Stimulated activated CD8-positive, alpha-beta memory T cell treated with anti-CD3 and anti-CD28 coated beads, Interleukin-4, amount 100 ng/mL, for 24 hours (primary cell): ENCODE results near the gene IGF2R.
"Not testable (repeated sequence)": the region's sequence is repeated elsewhere in the genome, so short reads cannot be mapped to it uniquely, and the experiment has no call there.

Source experiments
- DNase-seq: peaks from one replicate; pipeline ENCODE4 v3.0.0-alpha.2; 2020; ENCODE audit warnings: low read depth

IGF2R gene

DNA sequence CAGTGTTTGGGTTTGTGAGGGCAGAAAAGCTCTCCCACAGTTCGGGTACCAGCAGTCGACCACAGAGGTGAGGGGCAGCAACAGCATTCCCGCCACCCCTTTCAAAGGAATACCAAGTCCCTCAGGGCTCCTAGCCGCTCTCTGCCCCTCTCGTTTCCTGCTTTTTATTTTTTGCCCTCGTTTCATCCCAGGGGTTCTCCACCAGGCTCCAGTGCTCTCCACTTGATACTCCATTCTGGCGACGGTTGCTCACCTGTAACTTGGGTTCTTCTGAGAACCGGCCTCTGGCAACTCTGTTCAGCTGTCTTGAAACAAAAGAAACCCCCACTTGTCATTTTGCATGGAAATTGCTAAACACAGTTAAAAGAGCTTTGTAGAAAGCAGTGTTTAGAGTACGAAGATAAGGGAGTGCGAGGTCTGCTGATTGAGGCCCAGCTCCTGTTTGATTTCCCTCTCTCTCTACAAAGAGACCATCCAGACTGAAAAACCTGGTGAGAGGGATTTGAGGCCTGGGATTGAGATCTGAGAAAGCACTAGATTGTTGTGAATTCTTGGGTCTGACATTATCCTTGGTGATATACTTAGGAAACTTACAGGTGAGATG lies 28.7 kb downstream of the IGF2R start:
- DNase-seq: no peak

DNA sequence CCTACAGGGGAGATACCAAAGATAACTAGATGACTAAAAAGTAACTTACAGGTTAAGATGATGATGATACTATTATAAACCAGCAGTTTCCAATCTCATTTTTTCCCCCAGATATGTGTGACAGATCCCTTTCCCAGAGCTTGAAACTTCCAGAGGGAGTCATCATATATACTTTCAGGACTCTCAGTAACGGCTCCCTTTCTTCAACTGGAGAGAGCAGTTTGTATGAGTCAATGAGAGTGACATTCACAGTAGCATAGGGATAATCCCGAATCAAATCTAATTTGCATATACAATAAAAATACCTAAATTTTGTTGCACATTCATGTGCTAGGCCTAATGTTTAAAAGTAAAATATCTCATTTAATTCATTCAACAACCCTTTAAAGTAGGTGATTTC lies 29.7 kb downstream of the IGF2R start:
- no peak for DNase-seq

DNA sequence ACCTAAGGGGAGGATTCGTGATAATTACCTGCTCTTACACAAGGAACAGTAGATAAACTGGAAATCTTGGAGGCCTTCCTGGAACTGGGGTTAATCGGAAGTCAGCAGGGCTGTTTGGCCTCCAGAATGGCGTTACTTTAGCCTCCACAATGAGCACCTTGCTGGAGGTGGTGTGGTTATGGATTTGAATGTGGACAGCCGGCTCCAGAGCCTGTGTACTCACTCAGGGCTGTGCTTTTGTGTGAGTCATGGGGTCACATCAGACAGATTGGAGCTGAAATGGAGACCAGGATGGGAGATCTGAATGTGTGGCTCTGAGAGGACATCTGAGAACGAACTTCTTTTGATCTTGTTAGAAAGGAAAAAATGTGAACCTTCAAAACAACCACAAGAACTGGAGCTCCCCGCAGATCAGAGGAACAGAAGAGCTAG lies 30.4 kb downstream of the IGF2R start:
- no peak for DNase-seq

DNA sequence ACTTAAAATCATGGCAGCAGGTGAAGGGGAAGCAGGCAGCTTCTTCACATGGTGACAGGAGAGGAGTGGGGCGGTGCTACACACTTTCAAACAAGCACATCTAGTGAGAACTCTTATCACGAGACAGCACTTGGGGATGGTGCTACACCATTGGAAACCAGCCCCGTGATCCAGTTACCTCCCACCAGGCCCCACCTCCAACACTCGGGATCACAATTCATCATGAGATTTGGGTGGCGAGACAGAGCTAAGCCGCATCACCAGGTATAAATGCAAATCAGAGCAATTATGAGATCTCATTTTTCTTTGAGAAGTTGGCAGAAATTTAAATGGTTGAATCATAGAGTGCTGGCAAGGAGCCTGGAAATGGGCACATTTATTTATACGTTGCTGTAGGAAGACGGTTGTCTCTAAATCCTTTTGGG lies 31.4 kb downstream of the IGF2R start:
- no peak for DNase-seq

DNA sequence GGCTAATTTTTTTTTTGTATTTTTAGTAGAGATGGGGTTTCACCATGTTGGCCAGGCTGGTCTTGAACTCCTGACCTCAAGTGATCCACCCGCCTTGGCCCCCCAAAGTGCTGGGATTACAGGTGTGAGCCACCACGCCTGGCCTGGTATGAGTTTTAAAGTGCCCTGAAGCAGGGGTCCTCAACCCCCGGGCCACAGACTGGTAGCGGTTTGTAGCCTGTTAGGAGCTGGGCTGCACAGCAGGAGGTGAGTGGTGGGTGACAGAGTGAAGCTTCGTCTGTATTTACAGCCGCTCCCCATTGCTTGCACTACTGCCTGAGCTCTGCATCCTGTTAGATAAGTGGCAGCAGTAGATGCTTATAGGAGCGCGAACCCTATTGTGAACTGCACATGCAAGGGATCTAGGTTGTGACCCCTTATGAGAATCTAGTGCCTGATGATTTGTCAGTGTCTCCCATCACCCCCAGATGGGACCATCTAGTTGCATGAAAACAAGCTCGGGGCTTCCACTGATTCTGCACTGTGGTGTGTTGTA lies 32.1 kb downstream of the IGF2R start:
- DNase-seq: not testable (repeated sequence)

DNA sequence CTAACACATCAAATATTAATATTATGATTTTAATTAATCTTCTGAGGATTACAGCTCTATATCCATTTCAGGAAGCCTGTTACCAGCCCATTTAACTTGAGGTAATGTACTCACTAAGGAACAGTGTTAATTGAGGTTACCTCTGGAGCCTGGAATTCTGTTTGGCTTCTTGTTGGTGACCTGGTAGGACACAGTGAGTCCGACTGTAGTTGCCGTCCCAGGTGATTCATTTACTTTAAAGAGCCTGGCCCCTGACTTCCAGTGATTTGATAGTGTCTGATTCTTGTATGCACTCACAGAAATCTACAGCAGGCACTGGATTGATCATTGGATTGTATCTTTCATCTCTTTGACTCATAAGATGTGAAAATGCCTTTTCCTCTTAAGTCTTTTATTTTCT lies 34.0 kb downstream of the IGF2R start:
- DNase-seq: no peak

DNA sequence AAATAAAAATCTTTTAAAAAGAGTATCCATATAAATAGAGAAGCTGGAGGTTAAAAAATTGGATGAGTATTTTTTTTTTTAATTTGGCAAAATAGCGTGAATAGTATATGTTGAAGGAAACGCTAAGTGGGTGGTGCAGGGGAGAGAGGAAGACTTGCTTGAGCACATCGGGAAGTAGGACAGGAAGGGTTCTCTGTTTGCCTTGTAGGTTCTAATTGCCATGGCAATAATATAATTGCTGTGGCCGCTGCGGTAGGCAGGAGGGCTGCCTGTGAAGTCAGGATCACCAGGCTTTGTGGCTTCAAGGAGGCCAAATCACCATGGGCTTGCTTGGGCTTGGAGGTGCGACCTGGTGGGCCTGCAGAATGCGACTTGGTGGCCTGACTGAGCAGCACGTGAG lies 35.1 kb downstream of the IGF2R start:
- DNase-seq: no peak

DNA sequence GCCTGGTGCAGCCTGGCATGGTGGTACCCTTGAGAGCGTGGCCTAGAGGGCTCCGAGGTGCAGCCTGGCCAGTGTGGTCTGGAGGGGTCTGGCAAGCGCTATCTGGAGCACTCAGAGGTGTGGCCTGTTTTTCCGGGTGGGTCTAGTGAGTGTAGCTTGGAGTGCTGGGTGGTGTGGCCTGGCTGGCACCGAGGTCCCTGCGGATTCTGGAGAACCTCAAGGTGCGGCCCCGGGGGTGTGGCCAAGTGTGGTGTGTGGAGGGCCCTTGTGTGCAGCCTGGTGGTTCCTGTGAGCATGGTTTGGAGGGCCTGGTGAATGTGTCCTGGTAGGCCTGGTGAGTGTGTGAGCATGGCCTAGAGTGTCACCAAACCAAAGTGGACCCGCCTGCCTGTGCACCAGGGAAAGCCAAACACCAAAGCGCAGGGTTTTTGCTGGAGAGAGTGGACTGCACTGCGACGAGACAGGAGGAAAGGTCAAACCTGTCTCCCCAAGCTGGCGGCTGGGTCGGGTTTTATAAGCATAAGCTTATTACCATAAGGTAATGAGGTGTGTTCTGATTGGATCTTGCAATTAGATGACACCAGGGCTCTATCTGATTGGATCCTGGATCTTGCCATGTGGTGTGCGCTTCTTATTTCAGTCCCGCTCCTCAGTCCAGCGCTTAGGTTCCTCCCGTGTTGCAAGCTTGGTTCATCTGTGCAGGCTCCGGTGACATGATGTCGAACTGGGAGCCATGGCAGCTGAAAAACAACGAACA lies 35.7 kb downstream of the IGF2R start:
- no peak for DNase-seq

DNA sequence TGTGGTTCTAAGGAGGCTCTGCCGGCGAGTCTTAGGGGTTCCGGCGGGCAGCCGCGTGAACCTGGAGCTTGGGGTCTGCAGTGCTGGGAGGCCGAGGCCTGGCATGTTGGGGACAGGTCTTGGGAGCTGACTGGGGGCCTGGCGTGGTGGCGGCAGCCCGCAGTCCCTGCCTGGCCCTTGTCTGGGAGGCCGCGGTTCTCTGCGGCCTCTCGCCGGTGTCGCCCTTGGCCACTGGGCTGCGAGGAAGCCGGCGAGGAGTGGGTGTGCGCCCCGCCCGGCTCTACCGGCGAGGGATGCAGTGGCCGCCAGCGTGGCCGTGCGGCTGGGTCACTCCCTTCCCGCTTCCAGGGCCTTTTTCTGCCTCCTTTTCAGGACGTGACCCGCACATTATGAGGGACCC lies 36.3 kb downstream of the IGF2R start:
- DNase-seq: no peak

DNA sequence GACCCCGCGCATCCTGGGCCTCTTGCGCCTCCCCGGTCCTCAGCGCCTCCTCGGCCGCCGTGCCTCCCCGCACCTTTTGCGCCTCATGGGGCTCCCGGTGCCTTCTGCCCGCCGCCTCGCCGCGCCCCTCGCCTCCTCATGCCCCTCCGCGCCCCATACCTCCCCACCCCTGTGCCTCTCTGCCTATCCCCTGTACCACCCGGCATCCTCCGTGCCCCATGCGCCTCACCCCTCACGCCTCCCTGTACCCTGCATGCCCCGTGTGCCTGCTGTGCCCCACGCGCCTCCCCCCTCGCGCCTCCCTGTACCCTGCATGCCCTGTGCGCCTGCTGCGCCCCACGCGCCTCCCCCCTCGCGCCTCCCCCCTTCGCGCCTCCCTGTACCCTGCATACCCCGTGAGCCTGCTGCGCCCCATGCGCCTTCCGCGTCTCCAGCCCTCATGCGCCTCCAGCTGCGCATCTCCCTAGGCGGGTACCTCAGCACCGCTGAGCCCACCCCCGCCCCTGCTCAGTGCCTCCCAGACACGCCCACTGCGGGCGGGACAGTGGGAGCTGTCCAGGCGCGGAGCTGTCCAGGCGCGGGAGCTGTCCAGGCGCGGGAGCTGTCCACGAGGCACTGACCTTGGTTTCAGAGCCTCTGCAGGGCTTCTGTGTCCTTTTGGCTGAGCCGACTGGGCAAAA lies 37.1 kb downstream of the IGF2R start:
- no peak for DNase-seq

DNA sequence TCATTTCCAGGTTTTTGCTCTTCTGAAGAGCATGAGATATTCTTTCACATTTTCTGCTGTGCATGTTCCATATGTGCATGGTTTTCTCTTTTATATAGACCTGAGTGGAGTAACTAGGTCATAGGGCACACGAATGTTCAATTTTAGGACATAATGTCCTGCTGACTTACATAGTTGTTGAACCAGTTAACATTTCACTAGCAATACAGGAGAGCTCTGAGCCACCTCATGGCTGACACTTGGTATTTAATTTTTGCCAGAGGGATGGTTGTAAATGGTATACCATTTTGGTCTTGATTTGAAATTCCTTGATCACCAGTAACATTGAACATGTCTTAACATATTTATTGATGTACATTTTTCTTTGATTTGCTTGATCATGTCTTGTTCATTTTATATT lies 38.3 kb downstream of the IGF2R start:
- no peak for DNase-seq

DNA sequence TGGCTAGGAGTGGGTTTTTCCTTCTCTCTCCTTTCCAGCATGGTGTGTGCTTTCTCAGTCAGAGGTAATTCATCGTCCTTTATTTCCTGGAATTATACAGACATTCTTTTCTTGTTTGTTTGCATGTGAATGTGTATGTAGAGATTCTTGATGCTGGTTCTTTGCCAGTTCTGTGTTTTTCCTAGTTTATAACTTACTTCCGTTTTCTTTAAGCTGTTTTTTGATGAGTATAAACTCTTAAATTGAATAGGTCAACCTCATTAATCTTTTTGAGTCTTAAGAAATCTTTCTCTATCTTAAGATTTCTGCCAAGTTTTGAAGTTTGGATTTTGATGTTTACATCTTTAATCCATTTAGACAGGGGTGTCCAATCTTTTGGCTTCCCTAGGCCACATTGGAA lies 38.7 kb downstream of the IGF2R start:
- no peak for DNase-seq

DNA sequence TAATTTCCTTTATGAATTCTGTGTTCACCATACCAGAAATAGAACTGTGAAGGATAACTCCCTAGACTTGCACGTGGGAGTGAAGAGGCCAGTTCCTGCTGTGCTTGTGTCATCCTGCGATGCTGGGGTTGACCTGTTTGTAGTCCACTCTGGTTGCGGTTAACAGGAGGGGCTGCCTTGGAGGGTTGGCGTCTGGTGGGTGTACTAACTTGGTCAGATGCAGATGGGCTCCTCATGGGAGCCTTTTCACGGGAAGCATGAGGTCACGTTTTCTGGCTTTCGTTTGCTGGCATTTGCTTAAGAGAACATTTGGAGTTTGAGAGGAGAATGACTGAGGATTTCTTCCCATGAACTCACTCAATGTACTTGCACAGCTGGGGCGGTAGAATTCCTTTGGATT lies 41.2 kb downstream of the IGF2R start:
- DNase-seq: no peak

DNA sequence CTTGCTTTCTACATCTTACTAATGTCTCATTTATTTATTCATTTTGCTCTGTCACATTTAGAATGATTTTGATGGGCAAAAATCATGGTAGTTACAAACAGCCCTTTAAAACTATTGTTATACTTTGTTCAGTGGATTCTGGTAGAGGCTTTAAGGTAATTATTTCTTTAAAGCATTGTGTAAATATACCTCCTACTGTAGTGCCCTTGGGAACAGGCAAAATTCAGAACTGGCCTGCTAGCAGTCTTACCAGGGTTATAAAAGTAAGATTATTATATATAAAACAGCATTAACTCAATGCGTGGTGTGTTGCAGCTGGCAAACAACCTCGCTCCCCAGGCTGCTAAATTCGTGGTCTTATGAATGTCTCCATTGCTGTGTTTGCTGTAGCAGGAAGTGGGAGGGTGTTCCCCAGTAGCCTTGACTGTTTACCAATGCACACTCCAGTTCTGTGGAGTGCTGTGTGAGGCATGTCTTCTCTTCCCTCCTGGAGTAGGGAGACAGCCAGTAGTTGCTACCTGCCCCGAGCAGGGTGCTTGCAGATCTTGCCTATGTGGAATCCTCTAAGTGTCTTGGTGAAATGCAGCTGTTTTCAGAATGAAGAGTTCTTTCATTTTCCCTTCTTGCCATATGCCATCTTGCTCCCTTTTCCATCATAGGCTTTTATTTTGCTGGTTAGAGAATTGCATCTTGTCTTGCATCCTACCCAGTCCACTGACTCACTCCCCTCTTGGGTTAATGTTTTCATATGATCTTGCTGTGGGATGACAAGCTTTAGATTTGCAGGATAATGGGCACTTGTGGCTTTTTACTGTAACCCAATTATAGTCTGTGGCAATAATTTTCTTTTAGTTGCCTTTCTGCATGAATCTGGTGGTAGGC lies 45.3 kb downstream of the IGF2R start:
- no peak for DNase-seq

DNA sequence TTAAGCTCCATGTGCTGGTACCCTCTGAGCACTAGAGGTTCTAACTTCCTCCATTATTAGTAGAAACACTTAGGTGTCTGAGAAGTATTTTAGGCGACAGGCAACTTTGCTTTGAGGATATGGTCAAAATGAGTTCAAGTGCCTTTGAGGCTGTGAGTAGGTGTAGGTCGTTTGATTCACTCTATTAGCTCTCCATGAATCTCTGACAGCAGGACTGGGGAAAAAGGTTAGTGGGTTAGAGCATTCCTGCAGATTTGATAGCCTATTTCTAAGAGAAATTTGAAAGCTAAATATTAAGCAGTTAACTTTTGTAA lies 45.9 kb downstream of the IGF2R start:
- DNase-seq: no peak

DNA sequence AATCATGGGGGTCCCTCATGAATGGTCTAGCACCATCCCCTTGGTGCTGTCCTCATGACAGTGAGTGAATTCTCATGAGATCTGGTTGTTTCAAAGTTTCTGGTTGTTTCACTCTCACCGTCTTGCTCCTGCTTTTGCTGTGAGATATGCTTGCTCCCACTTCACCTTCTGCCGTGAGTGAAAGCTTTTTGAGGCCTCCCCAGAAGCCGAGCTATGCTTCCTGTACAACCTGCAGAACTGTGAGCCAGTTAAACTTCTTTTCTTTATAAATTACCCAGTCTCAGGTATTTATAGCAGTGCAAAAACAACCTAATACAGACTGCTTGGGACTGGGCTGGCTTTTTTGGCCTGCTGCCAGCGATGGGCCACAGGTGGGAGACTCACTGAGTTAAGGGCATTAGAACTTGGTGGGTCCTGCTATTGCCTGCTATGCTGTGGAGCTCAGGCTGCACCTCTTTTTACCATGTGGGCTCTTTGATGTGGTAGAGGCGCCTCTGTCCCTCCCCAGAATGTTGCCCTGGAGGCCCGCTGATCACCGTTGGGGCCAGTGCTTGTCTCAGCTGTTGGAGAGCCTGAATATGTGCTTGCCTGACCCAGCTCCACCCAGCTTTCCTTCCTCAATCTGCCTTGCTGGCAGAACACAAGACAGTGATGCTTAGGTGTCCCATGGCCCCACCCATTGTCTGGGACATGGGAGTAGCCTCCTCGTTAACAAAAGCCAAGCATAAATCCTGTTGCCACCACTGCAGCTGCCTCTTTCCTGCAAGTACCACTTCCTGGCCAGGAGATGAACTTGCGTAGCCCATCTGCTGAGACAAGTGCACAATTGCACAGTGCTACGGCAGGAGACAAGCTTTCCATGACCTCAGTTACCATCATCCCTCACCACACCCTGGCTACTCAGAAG lies 47.1 kb downstream of the IGF2R start:
- no peak for DNase-seq

DNA sequence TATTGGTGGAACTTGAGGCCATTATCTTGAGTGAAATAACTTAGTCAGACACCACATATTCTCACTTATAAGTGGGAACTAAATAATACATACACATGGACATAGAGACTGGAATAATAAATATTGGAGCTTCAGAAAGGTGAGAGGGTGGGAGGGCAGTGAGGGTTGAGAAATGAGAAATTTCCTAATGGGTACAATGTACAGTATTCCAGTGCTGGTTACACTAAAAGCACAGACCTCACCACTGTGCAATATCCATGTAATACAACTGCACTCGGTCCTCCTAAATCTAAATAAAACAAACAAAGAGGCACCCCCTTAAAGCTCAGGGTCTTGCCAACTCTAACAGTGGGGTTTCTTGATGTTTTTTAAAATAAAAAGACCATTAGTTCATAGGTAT lies 53.2 kb downstream of the IGF2R start:
- DNase-seq: no peak

DNA sequence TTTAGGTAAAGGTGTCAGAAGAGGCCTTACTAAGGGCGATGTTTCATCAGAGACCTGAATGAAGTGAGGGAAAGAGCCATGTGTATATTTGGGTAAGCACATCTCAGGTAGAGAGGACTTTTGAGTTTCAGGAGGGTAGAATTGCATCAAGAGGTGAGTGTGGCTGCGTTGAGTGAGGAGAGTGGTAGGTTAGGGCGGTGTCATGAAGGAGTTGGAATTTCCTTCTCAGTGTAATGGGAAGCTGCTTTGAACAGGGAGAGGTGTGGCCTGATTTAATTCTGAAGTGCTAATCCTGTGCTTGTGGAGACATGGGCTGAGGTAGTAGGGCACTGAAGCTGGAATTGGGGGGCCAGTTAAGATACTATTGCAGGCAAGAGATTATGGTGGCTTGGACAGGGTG lies 53.9 kb downstream of the IGF2R start:
- no peak for DNase-seq

DNA sequence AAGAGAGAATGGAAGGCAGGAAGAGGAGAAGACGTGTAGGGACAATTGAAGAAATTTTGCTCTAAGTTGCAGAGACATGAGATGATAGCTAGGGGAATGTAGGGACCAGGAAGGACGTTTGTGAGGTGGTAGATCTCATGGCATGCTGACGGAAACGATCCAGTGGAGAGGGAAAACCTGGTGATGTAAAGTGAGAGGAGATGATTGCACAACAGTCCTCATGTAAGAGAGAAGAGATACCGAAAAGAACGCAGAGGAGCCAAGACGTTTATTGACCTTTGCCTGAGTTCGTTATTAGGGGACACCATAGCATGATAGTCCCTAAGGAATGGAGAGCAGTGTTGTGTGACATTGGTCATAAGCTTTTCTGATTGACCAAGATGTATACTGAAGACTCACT lies 55.3 kb downstream of the IGF2R start:
- DNase-seq: no peak

DNA sequence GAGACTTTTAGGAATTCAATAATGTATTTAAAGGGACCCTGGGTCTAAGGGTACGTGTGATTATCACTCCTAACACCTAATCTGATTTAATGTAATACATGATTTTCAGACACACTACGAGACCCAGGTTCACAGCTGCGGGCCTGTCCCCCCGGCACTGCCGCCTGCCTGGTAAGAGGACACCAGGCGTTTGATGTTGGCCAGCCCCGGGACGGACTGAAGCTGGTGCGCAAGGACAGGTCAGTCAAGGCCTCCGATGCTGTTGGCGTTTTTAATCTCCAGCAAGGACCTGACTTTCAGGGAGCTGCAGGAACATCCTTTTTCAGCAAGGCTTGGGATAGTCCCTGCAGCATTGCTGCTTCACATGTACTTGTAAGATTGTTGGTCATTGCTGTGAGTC lies 58.2 kb downstream of the IGF2R start:
- no peak for DNase-seq

DNA sequence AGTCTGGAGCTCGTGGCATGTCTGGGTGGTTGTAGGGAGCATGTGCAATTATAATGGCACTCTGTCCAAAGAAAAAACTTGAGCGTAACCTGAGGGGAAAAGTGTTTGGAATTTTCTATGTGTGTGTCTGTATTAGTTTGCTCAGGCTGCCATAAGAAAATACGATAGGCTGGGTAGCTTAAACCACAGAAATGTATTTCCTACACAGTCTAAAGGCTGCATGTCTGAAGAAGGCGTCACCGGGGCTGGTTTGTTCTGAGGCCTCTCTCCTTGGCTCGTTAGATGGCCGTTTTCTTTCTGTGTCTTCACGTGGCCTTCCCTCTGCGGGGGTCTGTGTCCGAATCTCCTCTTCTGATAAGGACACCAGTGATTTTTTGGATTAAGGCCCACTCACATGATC lies 59.0 kb downstream of the IGF2R start:
- DNase-seq: no peak
